HG03097 (cell line): ENCODE results near the gene GJA1.

Experiments
- ATAC-seq: cut with Tn5 transposase; IDR thresholded peaks from one replicate; pipeline ENCODE4 v1.9.1; 2021; ENCODE audit not compliant: unreplicated experiment, low FRiP score

GJA1 gene

DNA sequence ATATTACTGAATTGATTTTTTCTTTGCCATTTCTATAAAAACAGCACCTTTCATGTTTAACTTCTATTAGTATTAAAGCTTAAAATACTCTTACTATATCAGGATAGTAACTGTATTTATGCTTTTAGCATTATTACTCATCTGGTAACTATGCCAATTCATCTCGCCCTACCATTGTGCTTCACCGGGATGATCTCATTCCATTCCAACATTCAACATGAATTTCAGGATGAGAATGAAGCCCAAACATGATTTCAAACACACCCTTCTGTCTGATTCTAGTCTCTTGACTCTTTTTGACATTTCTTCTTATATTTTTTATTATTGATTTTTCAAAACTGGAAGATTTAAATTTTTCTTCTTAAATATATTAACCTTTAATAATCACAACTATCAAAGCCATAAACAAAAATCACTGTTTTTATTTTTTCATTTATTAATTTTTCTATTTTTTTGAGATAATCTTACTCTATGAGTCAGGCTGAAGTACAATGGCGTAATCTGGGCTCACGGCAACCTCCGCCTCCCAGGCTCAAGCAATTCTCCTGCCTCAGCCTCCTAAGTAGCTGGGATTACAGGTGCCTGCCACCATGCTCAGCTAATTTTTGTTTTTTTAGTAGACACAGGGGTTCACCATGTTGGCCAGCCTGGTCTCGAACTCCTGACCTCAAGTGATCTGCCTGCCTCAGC lies 46.7 kb downstream of the GJA1 start:
- ATAC-seq: no peak

DNA sequence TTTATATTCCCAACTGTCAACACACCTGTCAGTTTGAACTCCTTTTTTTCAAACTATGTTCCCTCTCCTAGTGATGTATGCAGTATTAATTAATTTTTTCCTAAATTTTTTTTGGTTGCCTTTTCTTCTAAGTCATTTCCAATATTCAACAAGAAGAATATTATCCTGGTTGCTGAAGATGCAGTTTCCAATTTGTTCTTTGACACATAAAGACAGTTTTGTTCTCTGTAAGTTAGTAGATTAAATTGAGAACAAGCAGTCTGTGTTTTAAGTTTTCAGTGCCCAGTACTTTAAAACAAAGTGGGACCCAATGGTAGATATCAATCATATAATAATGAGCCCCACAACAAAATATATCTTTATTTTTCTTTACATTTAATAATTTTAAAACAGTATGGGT lies 47.3 kb downstream of the GJA1 start:
- no peak for ATAC-seq

DNA sequence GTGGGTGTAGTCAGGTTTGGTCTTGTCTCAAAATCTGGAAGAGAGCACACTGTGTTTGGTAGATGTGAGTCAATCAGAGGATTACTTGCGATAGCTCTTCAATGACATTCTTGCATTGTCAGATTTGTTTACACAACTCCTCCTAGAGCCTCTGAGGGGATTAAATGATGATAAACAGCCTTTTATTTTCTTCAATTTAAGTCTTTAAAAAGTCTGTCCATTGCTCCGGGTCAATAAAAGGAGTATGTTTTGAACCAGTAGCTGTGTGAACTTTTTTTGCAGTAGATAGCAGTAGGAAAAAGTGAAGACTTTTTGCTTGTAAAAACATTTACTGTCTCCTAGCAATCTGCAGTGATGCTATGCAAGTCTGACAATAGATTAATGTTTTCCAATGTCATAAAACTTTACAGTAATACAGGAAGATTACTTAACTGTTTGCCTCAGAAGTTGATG lies 49.9 kb downstream of the GJA1 start:
- ATAC-seq: no peak

DNA sequence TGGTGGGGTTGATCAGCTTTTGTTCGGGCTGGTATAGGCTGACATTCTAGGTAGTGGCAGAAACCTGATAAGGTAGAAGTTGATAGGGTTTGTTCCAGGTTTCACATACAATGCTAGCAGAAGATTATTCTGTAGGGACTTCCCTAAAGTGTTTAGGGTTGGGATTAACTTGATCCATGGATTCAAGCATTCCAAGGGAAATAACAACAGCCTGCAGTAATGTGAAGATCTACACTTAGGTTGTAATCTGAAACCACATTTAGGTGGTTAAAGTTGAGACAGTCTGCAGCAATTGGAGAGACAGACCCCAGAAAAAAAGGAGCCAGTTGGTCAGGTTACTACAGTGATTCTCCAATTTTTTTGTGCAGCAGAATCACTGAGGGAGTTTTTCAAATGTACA lies 56.1 kb downstream of the GJA1 start:
- no peak for ATAC-seq

DNA sequence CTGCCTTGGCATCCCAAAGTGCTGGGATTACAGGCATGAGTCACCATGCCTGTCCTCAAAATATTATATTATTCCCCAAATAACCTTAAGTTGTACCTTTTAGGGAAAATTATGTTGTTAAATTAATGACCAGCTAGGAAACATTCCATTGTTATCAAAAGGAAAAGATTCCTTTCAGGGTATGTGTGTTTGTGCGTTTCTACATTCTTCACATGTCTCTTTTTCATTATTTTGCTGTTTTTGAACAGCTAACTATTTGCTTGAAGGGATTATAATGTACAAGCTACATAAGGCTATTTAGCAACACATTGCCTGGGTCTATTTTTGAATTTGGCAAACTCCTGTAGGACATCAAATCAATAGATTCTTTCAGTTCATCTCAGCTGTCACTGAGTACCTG lies 57.1 kb downstream of the GJA1 start:
- no peak for ATAC-seq

DNA sequence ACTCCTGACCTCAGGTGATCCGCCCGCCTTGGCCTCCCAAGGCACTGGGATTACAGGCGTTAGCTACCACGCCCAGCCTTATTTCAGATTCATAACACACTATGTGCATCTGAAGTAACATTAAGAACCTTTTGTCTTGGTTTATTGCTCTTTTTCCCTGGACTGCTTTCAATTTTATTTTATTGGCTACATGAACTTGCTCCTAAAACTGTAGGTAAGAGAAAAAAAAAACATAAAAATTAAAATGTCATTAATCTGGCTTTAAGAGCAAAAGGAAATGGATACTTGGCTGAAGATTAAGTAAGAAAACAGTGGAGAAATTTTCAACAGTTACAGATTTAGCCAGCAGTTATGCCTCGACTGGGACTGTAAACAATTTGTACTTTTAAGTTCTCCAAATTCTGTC lies 62.5 kb downstream of the GJA1 start:
- no peak for ATAC-seq

DNA sequence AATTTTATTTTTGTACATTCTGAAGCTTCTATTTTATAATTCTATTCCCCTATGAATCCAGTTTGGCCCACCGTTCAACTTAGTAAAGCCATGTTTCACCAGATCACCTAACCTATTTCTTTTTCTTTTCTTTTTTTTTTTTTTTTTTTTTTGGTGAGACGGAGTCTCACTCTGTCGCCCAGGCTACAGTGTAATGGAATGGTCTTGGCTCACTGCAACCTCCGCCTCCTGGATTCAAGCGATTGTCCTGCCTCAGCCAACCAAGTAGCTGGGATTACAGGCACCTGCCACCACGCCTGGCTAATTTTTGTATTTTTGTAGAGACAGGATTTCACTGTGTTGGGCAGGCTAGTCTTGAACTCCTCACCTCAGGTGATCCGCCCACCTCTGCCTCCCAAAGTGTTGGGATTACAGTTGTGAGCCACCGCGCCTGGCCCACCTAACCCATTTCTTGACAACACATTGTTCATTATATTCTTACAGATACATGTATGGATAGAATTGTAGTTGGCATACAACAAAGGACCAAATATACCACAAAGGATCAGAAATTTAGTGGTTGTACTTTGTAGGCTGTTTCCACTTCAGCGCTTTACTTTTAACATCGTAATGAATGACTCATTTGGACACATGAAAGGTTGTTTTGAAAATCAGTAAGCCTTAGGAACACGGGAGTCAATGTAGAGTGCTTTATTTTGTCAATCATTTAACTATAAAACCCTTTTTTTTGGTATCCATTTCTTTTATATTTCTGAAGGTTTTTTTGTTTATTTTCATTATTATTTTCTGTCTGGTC lies 63.2 kb downstream of the GJA1 start:
- ATAC-seq: no peak
